A673 (cell line): Measurements from ENCODE around the gene CHRM5. TPM values are rescaled to one million over a fixed set of nuclear protein-coding genes. Genes with fewer than 3 reads are reported as not detected.

ENCODE experiments used
- BruUV-seq: library from RNA; stranded (reverse); fragments of 400-500 nt; replicated peaks from 2 replicates; lab custom pipeline; 2021; lab: Mats Ljungman, UMichigan
- CTCF ChIA-PET: fragments of 300-600 bp; sonication (Branson Sonifier 250); formaldehyde crosslinking; loops from one replicate; lab custom pipeline; 2022; ENCODE audit warnings: antibody characterized with exemption; lab: Charles Lee
- POLR2A ChIA-PET: fragments of 300-600 bp; sonication (Branson Sonifier 250); formaldehyde crosslinking; loops from one replicate; lab custom pipeline; 2022; ENCODE audit warnings: antibody characterized with exemption; ENCODE audit not compliant: low non-redundant PET; lab: Charles Lee
- DNase-seq: peaks from one replicate; pipeline ENCODE4 v3.0.0-alpha.2; 2015; ENCODE audit warnings: low spot score
- H3K27ac ChIP-seq: fragments of 200-600 bp; sonication (generic); 2 replicates; pipeline ENCODE4 v1.5.1; 2016; ENCODE audit warnings: mixed run types, low read depth, mild to moderate bottlenecking, mixed read lengths, antibody characterized with exemption, low read length; ENCODE audit not compliant: poor library complexity, severe bottlenecking
- H3K27me3 ChIP-seq: fragments of 200-600 bp; sonication (generic); replicated peaks from 2 replicates; pipeline ENCODE4 v1.6.1; 2017; ENCODE audit warnings: mixed run types, low read depth, mild to moderate bottlenecking, mixed read lengths, antibody characterized with exemption, low read length; ENCODE audit not compliant: insufficient read depth, poor library complexity
- H3K36me3 ChIP-seq: fragments of 200-600 bp; sonication (generic); 2 replicates; pipeline ENCODE4 v1.6.1; 2016; ENCODE audit warnings: mixed run types, mild to moderate bottlenecking, mixed read lengths, antibody characterized with exemption, low read length; ENCODE audit not compliant: insufficient read depth, poor library complexity, severe bottlenecking
- H3K4me1 ChIP-seq: fragments of 200-600 bp; sonication (generic); 2 replicates; pipeline ENCODE4 v1.6.1; 2017; ENCODE audit warnings: mixed run types, mild to moderate bottlenecking, mixed read lengths, antibody characterized with exemption, low read length; ENCODE audit not compliant: insufficient read depth, poor library complexity, severe bottlenecking
- H3K4me3 ChIP-seq: fragments of 200-600 bp; sonication (generic); 2 replicates; pipeline ENCODE4 v1.5.1; 2016; ENCODE audit warnings: low read depth, mixed run types, mild to moderate bottlenecking, mixed read lengths, low read length; ENCODE audit not compliant: poor library complexity, severe bottlenecking
- H3K9me3 ChIP-seq: fragments of 200-600 bp; sonication (generic); 2 replicates; pipeline ENCODE4 v1.6.1; 2016; ENCODE audit warnings: mixed run types, low read depth, mild to moderate bottlenecking, mixed read lengths, antibody characterized with exemption, low read length; ENCODE audit not compliant: poor library complexity, severe bottlenecking
- EZH2 ChIP-seq: fragments of 200-600 bp; sonication (generic); IDR thresholded peaks from 2 replicates; pipeline ENCODE4 v1.6.1; 2017; ENCODE audit warnings: borderline replicate concordance, low read depth, mild to moderate bottlenecking, mixed read lengths, antibody characterized with exemption, low read length; ENCODE audit not compliant: poor library complexity, severe bottlenecking
- intact Hi-C: fragments of 100-400 bp; cut with micrococcal nuclease; formaldehyde crosslinking; loops from one replicate; pipeline ENCODE4 v1.10.0; 2022; ENCODE audit not compliant: unreplicated experiment
- total RNA-seq: library from RNA; stranded (reverse); gene quantifications from 2 replicates; pipeline ENCODE4 v1.2.3, GENCODE V29; 2021
- TF ChIP-seq, protein P1 (sequence below): fragments of 300-800, 200-600 bp; sonication (generic); conservative IDR thresholded peaks from 2 replicates; pipeline ENCODE4 v1.5.1; 2017; ENCODE audit warnings: low read depth, mild to moderate bottlenecking, antibody characterized with exemption, low read length, moderate library complexity, mixed read lengths

Gene CHRM5
- total RNA-seq, 1 experiment from 2014 or later: not detected

DNA sequence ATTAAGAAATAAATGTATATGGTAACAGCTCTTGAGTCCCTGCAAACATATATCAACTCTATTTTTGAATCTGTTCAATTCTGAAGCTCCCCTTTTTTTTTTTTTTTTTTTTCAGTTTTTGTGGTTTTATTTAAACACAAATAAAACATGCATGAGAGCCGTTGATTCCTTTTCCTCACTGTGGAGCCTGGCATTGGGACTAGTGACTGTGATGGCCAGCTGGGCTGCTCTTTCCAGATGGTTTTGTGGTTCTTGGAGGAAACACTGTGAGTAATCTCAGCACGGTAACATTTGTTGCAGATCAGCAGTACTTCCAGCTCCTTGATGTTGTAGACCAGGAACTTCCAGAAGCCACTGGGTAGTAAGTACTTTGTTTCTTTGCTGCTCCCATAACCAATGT is 117.4 kb downstream of the CHRM5 start:
- BruUV-seq: no TSS peak

DNA sequence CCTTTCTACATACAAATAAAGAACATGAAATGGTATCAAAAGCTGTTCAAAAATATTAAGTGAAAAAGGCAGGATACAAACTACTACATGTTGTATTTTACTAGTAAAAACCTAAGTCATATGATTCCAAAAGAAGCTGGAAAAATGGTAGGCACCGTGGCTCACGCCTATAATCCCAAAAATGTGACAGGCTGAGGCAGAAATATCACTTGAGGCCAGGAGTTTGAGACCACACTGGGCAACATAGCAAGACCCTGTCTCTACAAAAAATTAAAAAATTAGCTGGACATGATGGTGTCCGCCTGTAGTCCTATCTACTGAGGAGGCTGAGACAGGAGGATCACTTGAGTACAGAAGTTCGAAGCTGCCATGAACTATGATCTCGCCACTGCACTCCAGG is 131.6 kb downstream of the CHRM5 start:
- ChIA-PET POLR2A (no interaction called here), CTCF (no interaction called here)
- H3K4me3 ChIP-seq: no peak overlapping the region
- BruUV-seq: no TSS peak
- TF ChIP-seq EZH2: no peak
- TF ChIP-seq, protein P1, sequence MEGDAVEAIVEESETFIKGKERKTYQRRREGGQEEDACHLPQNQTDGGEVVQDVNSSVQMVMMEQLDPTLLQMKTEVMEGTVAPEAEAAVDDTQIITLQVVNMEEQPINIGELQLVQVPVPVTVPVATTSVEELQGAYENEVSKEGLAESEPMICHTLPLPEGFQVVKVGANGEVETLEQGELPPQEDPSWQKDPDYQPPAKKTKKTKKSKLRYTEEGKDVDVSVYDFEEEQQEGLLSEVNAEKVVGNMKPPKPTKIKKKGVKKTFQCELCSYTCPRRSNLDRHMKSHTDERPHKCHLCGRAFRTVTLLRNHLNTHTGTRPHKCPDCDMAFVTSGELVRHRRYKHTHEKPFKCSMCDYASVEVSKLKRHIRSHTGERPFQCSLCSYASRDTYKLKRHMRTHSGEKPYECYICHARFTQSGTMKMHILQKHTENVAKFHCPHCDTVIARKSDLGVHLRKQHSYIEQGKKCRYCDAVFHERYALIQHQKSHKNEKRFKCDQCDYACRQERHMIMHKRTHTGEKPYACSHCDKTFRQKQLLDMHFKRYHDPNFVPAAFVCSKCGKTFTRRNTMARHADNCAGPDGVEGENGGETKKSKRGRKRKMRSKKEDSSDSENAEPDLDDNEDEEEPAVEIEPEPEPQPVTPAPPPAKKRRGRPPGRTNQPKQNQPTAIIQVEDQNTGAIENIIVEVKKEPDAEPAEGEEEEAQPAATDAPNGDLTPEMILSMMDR: no peak
- intact Hi-C loops: loop anchor here (2.0 to 10.0 kb wide), 2 partner anchors 125 to 265 kb away; partner anchors contain the start of genes EMC4 and LPCAT4
- peaks cover 7% of the 10 kb centered on the region for H3K4me1 ChIP-seq
- no peaks in the 10 kb centered on the region for H3K27me3 ChIP-seq
- H3K9me3 ChIP-seq: no peaks in the 10 kb centered on the region
- H3K27ac ChIP-seq: no peak overlapping the region
- no peak for DNase-seq
- peaks cover 6% of the 10 kb centered on the region for H3K36me3 ChIP-seq

More for the DNA sequence above, 117.4 kb downstream of the CHRM5 start:
- Histone ChIP-seq H3K27me3 (no peaks in the 10 kb centered on the region), H3K4me3 (no peak overlapping the region), H3K4me1 (no peaks in the 10 kb centered on the region), H3K9me3 (no peaks in the 10 kb centered on the region), H3K27ac (no peak overlapping the region), H3K36me3 (peaks cover 19% of the 10 kb centered on the region)
- TF ChIP-seq, protein P1: no peak
- TF ChIP-seq EZH2: no peak
- intact Hi-C loops: no loop called here
- ChIA-PET POLR2A (interaction anchor here (0.6 to 0.7 kb wide), 2 partner anchors 31 to 157 kb away, joined by 14 to 23 read pairs; no protein-coding TSS in a partner anchor), CTCF (no interaction called here)
- no peak for DNase-seq

DNA sequence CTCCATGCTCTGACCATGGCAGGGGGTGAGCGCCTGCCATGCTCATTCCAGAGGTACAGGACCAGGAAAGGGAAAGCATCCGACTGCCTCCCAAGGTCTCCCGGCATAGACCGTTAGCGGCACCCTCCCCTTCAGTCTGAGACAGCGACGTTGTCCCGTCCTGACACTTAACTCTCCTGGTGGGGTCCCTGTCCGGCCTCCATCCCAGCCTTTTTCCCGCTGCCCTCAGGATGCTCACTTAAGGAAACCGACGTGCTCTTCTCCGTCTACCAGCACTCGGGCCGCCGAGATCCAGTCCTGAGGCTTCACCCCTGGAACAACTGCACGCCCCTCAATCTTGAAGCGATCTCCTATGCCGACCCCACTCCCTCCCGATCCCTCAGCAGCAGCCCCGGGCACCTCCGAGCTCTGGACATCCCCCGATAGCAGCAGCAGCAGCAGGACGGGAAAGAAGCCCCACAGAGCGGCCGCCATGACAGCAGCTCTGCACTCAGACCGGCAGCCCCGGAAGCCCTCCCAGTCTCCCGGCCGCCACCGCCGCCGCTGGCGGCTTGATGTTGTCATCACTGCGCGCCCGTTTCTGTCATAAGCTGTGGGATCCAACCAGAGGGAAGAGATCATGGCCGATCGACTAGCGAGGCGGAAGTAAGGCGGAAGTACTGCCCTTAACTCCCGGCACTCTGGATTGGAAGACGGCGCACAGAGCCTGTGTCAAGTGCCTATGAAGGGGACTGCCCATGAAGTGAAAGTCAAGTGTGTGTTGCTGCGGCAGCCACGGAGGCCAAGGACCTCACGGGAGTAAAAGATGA is 133.3 kb downstream of the CHRM5 start, which contains the start of the genes EMC7 and PGBD4:
EMC7 (minus strand) TSS at position 497 of the 809 bp plus-strand sequence; CDS start at position 474, 23 bp downstream.
PGBD4 (plus strand) TSS at position 718 of the 809 bp plus-strand sequence. CDS start 449 bp downstream, outside the sequence.
- Histone ChIP-seq H3K4me3 (peak within 1 kb of the TSS; percentile 79), H3K9me3 (no peaks in the 10 kb centered on the region), H3K27me3 (no peaks in the 10 kb centered on the region), H3K36me3 (no peaks in the 10 kb centered on the region), H3K27ac (peak within 1 kb of the TSS; percentile 83), H3K4me1 (peaks cover 7% of the 10 kb centered on the region)
- CTCF ChIA-PET: interaction anchor here (0.5 kb wide), 1 partner anchor 153 kb away, joined by 8 read pairs; no protein-coding TSS in a partner anchor
- peak; percentile 99 for DNase-seq
- TF ChIP-seq EZH2: no peak
- TF ChIP-seq, protein P1: no peak
- POLR2A ChIA-PET: no interaction called here
- TSS peak; percentile 70 for BruUV-seq
- intact Hi-C loops: loop anchor here (2.0 to 10.0 kb wide), 2 partner anchors 123 to 263 kb away; partner anchors contain the start of genes EMC4 and LPCAT4
